Retinal pigment epithelial cell (primary cell): Measurements from ENCODE around the gene SPEM1.

Experiments used
- DNase-seq: peaks from one replicate; pipeline ENCODE4 v3.0.0-alpha.2; 2010; ENCODE audit warnings: low read depth
- H3K4me3 ChIP-seq: 2 replicates; pipeline ENCODE4 v1.5.1; 2011; ENCODE audit warnings: mild to moderate bottlenecking, low read length, control low read depth, moderate library complexity
- TF ChIP-seq, protein P1 (sequence below): conservative IDR thresholded peaks from 2 replicates; pipeline ENCODE4 v1.5.1; 2011; ENCODE audit warnings: low read depth, low read length, control low read depth, inconsistent platforms

Gene SPEM1

DNA sequence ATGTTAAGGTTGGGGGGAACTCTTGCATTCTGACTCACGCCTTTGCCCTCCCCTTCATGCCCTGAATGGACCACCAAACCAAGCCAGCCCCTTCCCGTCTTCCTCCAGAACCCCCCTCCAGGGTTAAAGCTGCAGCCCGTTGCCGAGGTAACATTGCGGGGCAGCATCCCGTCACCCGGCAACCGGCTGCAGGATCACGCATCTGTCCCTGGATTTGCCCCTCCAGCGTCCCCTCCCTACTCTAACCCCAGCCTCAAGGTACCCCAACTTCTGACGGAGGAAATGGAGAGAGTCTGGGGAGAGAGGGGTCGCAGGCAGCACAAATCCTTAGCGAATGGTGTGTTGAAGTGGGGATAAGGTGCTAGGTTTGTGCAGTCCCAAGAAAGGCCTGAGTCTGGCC, 13.0 kb upstream of the SPEM1 start:
- TF ChIP-seq, protein P1, sequence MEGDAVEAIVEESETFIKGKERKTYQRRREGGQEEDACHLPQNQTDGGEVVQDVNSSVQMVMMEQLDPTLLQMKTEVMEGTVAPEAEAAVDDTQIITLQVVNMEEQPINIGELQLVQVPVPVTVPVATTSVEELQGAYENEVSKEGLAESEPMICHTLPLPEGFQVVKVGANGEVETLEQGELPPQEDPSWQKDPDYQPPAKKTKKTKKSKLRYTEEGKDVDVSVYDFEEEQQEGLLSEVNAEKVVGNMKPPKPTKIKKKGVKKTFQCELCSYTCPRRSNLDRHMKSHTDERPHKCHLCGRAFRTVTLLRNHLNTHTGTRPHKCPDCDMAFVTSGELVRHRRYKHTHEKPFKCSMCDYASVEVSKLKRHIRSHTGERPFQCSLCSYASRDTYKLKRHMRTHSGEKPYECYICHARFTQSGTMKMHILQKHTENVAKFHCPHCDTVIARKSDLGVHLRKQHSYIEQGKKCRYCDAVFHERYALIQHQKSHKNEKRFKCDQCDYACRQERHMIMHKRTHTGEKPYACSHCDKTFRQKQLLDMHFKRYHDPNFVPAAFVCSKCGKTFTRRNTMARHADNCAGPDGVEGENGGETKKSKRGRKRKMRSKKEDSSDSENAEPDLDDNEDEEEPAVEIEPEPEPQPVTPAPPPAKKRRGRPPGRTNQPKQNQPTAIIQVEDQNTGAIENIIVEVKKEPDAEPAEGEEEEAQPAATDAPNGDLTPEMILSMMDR: no peak
- no peak overlapping the region for H3K4me3 ChIP-seq
- DNase-seq: no peak

DNA sequence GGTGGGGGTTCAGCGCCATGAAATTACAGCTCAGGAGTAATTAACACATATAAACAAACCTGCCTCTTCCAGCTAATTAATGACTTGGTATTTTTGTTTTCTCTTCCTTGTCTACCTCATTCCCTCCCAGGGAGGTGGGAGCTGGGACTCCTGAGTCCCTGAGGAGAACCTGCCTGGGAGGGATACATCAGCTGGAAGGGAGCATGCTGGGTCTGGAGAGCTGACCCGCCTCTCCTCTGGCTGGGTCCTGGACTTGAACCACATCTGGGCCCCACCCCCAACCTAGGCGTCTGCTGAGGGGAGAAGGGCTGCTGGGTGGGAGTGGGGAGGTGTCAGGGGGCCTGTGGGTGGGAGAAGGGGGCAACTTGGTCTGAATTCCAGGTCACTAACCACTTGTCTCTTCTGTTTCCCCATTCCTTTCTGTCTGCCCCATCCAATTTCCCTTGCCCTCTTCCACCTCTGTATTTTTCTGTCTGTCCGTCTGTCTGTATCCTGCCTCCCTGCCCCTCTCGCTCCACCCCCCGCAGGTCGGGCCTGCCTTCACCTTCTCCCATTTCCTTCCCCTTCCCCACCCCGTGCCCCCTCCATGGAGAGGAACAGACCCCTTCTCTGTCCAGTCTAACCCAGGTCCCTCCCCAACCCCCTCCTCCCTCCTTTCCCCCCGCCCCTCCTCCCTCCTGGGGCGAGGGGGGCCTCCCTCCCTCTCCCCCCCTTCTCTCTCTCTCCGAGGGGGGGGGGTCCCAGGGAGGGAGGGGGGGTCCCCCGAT, 12.5 kb upstream of the SPEM1 start, which contains the start of gene NLGN2:
NLGN2 (plus strand) TSS at position 361 of the 767 bp plus-strand sequence. CDS start 411 bp downstream, outside the sequence.
- no peak for DNase-seq
- TF ChIP-seq, protein P1: no peak
- no peak within 1 kb of the TSS for H3K4me3 ChIP-seq

DNA sequence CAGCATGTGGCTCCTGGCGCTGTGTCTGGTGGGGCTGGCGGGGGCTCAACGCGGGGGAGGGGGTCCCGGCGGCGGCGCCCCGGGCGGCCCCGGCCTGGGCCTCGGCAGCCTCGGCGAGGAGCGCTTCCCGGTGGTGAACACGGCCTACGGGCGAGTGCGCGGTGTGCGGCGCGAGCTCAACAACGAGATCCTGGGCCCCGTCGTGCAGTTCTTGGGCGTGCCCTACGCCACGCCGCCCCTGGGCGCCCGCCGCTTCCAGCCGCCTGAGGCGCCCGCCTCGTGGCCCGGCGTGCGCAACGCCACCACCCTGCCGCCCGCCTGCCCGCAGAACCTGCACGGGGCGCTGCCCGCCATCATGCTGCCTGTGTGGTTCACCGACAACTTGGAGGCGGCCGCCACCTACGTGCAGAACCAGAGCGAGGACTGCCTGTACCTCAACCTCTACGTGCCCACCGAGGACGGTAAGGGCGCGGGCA, 11.8 kb upstream of the SPEM1 start:
- no peak overlapping the region for H3K4me3 ChIP-seq
- no peak for DNase-seq

DNA sequence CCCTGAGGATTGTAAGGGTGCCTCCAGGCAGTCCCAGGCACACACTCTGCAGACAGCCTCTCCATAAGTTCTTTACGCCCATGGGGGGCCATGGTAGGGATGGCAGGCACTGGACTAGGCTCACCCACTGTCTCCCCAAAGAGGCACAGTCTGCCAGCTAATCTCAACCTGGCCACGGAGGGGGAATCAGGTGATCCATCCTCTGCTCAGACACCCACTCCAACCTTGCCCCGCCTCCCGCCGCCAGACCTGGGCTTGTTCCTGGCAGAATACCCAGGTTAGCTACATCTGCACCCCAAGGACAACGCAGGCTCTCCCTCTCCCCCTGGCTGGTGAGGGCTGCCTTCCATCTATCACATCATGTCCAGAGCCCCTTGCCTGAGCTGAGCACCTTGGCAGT, 11.3 kb upstream of the SPEM1 start:
- DNase-seq: no peak

More for the DNA sequence above, 11.8 kb upstream of the SPEM1 start:
- TF ChIP-seq, protein P1: no peak

DNA sequence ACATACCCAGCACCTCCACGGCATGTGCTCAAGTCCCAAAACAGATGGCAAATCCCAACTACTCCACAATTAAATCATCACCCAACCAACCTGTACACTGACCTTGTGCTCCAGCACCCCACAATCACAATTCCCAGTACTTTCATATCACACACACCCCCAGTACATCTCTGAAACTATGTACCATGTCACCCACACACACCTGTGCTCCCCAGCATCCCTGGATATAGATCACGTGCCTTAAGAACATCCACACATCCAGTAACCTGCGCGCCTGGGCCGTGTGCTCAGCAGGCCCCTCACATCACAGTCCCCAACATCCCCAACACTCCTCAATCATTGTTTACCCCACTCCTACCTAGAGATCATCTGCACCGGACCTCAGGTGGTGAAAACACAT, 10.4 kb upstream of the SPEM1 start:
- DNase-seq: no peak
- H3K4me3 ChIP-seq: no peak overlapping the region
- TF ChIP-seq, protein P1: no peak

More for the DNA sequence above, 11.3 kb upstream of the SPEM1 start:
- no peak overlapping the region for H3K4me3 ChIP-seq
- TF ChIP-seq, protein P1: no peak

DNA sequence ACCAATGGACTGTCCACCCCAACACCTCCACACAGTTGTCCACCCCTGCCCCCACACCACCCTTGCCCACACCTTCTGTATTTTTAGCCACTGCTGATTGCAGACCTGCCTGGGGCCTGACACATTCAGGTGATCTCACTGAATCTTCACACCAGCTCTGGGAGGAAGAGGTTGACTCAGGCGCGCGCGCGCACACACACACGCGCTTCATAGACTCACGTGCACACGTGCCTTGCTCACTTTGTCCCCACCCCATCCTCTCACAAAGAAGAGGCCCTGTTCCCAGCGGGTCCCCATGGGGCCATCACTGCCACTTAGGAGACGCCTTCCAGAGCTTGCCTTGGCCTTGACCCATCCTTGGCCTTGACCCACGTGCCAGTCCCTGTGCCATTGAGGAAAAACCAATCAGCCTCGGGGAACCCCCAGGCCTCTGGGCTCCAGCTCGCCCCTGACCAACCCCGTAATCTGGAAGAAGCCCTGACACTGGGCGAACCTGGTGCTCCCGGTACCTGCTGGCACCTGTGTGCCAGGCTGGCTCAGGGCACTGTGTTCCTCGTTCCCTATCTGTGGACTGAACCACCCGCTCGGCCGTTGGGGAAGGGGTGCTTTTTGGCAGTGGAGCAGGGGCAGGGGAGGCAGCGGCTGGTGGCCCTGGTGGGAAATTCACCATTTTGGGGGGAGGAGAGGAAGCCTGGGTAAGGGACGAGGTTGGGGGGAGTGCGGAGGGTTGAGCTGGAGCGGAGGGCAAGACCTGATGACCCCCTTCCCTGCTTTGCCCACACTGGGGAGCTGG, 9.3 kb upstream of the SPEM1 start:
- no peak overlapping the region for H3K4me3 ChIP-seq
- no peak for DNase-seq
- TF ChIP-seq, protein P1: no peak
